22Rv1 (cell line): ENCODE measurements around the gene SUGP1.

Source experiments
- ZFX ChIP-seq: fragments of 450-650 bp; IDR thresholded peaks from 2 replicates; pipeline ENCODE4 v1.6.1; 2017; ENCODE audit warnings: antibody characterized with exemption, borderline replicate concordance
- TF ChIP-seq, protein P1 (sequence below): fragments of 450-650 bp; IDR thresholded peaks from 2 replicates; pipeline ENCODE4 v1.5.1; 2017; ENCODE audit warnings: mild to moderate bottlenecking

DNA sequence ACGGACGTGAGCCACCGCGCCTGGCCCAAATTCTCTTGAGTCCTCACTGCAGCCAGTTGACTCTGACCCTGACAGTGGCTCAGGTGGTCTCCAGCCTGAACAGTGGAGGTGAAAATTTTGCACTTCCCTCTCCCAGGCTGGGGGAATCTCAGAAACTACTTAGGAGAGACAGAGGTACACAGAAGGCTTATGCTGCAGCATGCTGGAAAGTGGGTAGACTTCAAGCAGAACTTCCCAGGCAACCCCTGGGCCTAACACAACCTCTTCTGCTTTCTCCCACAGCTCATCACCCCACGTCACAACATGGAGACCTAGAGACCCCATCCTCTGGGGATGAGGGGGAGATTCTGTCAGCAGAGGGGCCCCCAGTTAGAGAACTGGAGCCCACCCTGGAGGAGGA lies 94.1 kb downstream of the SUGP1 start:
- TF ChIP-seq, protein P1, sequence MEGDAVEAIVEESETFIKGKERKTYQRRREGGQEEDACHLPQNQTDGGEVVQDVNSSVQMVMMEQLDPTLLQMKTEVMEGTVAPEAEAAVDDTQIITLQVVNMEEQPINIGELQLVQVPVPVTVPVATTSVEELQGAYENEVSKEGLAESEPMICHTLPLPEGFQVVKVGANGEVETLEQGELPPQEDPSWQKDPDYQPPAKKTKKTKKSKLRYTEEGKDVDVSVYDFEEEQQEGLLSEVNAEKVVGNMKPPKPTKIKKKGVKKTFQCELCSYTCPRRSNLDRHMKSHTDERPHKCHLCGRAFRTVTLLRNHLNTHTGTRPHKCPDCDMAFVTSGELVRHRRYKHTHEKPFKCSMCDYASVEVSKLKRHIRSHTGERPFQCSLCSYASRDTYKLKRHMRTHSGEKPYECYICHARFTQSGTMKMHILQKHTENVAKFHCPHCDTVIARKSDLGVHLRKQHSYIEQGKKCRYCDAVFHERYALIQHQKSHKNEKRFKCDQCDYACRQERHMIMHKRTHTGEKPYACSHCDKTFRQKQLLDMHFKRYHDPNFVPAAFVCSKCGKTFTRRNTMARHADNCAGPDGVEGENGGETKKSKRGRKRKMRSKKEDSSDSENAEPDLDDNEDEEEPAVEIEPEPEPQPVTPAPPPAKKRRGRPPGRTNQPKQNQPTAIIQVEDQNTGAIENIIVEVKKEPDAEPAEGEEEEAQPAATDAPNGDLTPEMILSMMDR: no peak
- TF ChIP-seq ZFX: no peak
